Heart left ventricle (tissue), 13 donors: ENCODE data around the gene HNF1A.

Source experiments
- CTCF ChIP-seq, 12 donors: fragments of 200-600 bp; sonication (generic) in 4 of 12; IDR thresholded peaks; one replicate each; pipeline versions ENCODE4 v1.5.0 to v1.8.0; 2018 to 2022; ENCODE audit warnings: antibody characterized with exemption in 12 of 12, mild to moderate bottlenecking in 5 of 12
- POLR2A ChIP-seq, 2 donors: fragments of 450-650 bp; IDR thresholded peaks; one replicate each; pipeline ENCODE4 v1.6.1; 2017; ENCODE audit warnings: antibody characterized with exemption in 2 of 2, mild to moderate bottlenecking in 2 of 2, moderate library complexity in 2 of 2
- donor health status: ischemic (EF 13 %, LVEDD 7.1; RV severe dilation, severe dysfunction).
- donor health status: DM: no; HTN: yes; CAD: no.
- donor health status: DM: no; HTN: no; CAD: no.
- donor health status: ischemic (EF 25% LVEDD 6.9; RV normal size, moderate dysfunction).
- donor health status: ischemic (EF 25% LVEDD 5.7; RV mildly dilated, moderate dysfunction).
- donor health status: ischemic (EF 35%, LVEDD 5.7; RV mildly dilated, moderate dysfunction).
- donor health status: nonischemic (EF 11% LVEDD 7.7; RV severe dilation, severe dysfunction).
- donor health status: DM: yes; HTN: yes; CAD: no.
- donor health status: PGD.
- donor health status: ischemic (EF 29% LVEDD 5.4; RV normal size, mild dysfunction).
- donor health status: nonischemic (EF 23%, LVEDD 6.1; RV moderate dilation, normal function).

- TF ChIP-seq CTCF (IDR thresholded peaks at IDR 0.05), result no peak
- no peak for TF ChIP-seq POLR2A (IDR thresholded peaks at IDR 0.05)
Measured at GRCh38 chr12:120955232-120955631, 23.1 kb upstream of the HNF1A start.
